RWPE1 (cell line): ENCODE data around the gene CMPK2.

Experiments
- CTCF ChIA-PET: fragments of 350-600 bp; sonication (Branson Sonifier 250); formaldehyde crosslinking; extraction: SDS; loops from one replicate; lab custom pipeline; 2021; lab: Yijun Ruan, JAX
- POLR2A ChIA-PET: fragments of 400-600 bp; formaldehyde crosslinking; extraction: SDS; loops from one replicate; lab custom pipeline; 2020; ENCODE audit warnings: antibody characterized with exemption; ENCODE audit not compliant: low non-redundant PET; lab: Yijun Ruan, JAX
- DNase-seq: peaks from one replicate; pipeline ENCODE4 v3.0.0; 2012; ENCODE audit warnings: low spot score
- H3K27ac ChIP-seq: fragments of 450-650 bp; 2 replicates; pipeline ENCODE4 v1.5.1; 2017
- TF ChIP-seq, protein P1 (sequence below): fragments of 450-650 bp; conservative IDR thresholded peaks from 2 replicates; pipeline ENCODE4 v1.5.1; 2017; ENCODE audit warnings: low read depth, mild to moderate bottlenecking

CMPK2 gene

DNA sequence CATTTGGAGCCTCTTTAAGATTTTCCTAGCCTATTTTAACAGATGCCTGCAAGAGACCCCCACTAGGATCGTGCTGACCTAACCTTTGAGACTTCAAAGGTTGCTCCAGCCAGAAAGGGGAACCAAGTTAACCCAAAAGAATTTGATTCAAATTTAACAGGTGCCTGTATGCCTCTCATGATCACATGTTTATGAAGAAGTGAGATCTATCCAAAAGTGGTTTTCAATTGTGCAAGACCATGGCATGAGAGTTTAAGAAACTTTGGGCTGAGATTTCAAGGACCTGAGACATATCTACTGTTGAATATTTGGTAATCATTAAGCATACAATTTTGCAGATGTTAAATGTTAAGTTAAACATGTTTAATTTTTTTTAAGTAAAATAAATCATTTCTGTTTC, 10.6 kb upstream of the CMPK2 start:
- H3K27ac ChIP-seq = no peak overlapping the region
- CTCF ChIA-PET = no interaction called here
- POLR2A ChIA-PET = no interaction called here
- DNase-seq = no peak
- TF ChIP-seq, protein P1, sequence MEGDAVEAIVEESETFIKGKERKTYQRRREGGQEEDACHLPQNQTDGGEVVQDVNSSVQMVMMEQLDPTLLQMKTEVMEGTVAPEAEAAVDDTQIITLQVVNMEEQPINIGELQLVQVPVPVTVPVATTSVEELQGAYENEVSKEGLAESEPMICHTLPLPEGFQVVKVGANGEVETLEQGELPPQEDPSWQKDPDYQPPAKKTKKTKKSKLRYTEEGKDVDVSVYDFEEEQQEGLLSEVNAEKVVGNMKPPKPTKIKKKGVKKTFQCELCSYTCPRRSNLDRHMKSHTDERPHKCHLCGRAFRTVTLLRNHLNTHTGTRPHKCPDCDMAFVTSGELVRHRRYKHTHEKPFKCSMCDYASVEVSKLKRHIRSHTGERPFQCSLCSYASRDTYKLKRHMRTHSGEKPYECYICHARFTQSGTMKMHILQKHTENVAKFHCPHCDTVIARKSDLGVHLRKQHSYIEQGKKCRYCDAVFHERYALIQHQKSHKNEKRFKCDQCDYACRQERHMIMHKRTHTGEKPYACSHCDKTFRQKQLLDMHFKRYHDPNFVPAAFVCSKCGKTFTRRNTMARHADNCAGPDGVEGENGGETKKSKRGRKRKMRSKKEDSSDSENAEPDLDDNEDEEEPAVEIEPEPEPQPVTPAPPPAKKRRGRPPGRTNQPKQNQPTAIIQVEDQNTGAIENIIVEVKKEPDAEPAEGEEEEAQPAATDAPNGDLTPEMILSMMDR = no peak

DNA sequence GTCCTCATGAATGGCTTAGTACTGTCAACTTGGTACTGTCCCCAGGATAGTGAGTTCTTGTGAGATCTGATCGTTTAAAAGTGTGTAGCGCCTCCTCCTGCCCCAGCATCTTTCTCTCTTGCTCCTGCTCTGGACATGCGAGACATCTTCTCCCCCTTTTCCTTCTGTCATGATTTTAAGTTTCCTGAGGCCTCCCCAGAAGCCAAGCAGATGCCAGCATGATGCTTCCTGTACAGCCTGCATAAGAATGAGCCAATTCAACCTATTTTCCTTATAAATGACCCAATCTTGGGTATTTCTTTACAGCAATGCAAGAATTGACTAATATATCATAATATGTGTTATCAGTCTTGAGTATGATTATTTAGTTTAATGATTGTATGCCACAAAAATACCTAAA, 8.3 kb upstream of the CMPK2 start:
- DNase-seq = no peak
- POLR2A ChIA-PET = no interaction called here
- TF ChIP-seq, protein P1 = no peak
- CTCF ChIA-PET = no interaction called here
- no peak overlapping the region for H3K27ac ChIP-seq

DNA sequence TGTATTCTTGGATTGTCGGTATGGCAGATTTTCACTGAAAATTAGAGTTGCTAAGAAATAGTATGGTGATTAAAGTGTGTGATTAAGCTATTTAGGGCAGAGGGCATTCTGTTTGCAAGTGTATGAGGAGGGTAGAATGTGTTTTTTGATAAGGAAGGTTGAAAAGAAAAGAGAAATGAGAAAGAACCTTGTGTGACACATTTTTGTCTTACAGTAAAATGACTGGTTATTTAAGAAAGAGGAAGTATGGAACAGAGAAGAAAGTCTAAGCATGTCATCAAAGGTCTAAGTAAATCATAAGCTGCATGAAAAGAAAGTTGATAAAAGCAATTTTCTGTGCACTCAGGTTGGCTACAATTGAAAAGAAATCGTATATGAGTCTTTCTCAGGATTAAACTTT, 6.7 kb upstream of the CMPK2 start:
- H3K27ac ChIP-seq = no peak overlapping the region
- ChIA-PET CTCF (no interaction called here), POLR2A (no interaction called here)
- no peak for DNase-seq
- TF ChIP-seq, protein P1 = no peak

DNA sequence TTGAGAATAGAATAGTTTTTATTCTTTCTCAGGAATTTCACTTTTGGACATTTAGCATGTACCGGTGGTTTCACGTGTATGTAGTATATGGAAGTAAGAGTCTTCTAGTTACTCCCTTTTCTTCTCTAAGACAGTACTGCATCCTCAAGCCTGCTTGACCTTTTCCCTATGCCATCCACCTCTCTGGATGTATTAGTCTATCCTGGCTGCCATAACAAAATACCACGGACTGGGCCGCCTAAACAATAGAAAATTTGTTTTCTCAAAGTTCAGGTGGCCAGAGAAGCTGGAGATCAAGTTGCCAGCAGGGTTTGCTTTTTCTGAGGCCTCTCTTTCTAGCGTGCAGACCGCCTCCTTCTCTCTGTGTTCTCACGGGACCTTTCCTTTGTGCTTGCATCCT, 1.3 kb upstream of the CMPK2 start:
- DNase-seq = no peak
- no peak overlapping the region for H3K27ac ChIP-seq
- TF ChIP-seq, protein P1 = no peak
- ChIA-PET CTCF (interaction anchor here (0.6 to 1.3 kb wide), 6 partner anchors 11 to 899 kb away, joined by 3 to 5 read pairs (median 4); partner anchors contain the start of gene RSAD2), POLR2A (no interaction called here)

DNA sequence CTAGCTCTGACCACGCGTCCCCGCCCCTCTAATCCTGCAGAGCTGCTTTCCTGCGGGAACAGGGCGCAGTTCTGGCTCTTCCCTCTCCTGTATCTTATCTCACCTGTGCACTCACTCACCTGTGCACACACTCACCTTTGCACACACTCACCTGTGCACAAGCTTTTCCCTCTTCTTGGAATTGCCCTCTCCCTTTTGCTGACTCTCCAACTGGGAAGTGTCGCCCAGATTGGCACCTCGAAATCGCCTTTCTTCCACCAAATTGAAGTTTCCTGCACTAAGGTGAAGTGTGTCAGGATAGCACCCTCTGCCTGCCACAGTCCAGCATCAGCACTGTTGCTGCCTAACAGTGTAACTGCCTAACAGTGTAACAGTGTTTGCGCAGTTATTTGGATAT, 566 bp upstream of the CMPK2 start:
- TF ChIP-seq, protein P1 = peak; percentile 78
- H3K27ac ChIP-seq = peak overlapping the region; percentile 63
- ChIA-PET POLR2A (no interaction called here), CTCF (interaction anchor here (0.5 to 1.3 kb wide), 7 partner anchors 12 to 1887 kb away, joined by 3 to 4 read pairs (median 3); partner anchors contain the start of gene RSAD2)
- DNase-seq = peak; percentile 57

DNA sequence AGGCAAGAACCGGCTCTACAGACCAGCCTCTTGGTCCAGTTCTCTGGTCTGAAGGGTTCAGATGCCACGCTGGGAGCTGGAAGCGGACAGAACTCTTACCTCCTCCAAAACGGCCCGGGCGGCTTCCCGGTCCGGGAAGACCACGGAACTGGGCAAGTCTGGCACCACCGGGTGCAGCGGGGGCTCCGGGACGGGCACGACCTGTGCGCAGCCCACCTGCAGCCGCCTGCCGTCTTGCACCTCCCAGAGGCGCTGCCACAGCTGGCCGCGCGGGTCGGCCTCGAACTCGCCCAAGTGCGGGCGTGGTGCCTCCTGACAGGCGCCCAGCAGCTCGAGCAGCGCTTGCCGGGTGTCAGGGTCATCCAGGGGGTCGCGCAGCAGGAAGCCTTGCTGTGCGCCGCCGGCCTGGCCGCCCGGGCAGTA, 773 bp downstream of the CMPK2 start:
- no peak overlapping the region; the same call in 1 of the 2 replicates for H3K27ac ChIP-seq
- ChIA-PET CTCF (interaction anchor here (1.0 kb wide), 1 partner anchor 48 kb away, joined by 4 read pairs; no protein-coding TSS in a partner anchor), POLR2A (interaction anchor here (0.6 kb wide), 1 partner anchor 13 kb away, joined by 3 read pairs; the partner anchor contains the start of gene RSAD2)
- TF ChIP-seq, protein P1 = no peak
- DNase-seq = no peak
